GM19099 (cell line): ENCODE data around the gene HBM.

Experiments
- POLR2A ChIP-seq: IDR thresholded peaks from 3 replicates; pipeline ENCODE4 v1.6.1; 2011; ENCODE audit warnings: low read depth; ENCODE audit not compliant: insufficient read length; ENCODE audit errors: extremely low read depth

The HBM gene

DNA sequence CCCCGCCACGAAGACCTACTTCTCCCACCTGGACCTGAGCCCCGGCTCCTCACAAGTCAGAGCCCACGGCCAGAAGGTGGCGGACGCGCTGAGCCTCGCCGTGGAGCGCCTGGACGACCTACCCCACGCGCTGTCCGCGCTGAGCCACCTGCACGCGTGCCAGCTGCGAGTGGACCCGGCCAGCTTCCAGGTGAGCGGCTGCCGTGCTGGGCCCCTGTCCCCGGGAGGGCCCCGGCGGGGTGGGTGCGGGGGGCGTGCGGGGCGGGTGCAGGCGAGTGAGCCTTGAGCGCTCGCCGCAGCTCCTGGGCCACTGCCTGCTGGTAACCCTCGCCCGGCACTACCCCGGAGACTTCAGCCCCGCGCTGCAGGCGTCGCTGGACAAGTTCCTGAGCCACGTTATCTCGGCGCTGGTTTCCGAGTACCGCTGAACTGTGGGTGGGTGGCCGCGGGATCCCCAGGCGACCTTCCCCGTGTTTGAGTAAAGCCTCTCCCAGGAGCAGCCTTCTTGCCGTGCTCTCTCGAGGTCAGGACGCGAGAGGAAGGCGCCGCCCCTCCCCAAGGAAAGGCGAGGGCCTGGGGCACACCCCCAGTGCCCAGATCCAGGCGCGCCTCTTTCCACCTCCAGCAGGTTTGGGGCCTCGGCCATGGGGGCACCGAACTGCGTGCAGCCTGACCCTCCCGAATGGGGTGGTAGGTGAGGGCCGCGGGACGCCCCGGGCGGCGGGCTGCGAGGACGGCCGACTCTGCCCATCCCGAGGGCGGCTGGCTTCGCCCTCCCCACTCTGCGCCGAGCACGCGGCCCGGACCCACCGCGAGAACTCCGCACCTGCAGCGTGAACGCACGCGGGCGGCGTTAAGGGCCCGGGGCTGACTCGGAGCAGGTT is 15.1 kb downstream of the HBM start:
- TF ChIP-seq POLR2A: no peak

- TF ChIP-seq POLR2A: no peak
Measured at GRCh38 chr16:181565-182021, 15.8 kb downstream of the HBM start.

GRCh38 chr16:183005-183404 is 17.2 kb downstream of the HBM start:
- no peak for TF ChIP-seq POLR2A

- no peak for TF ChIP-seq POLR2A
Measured at GRCh38 chr16:185213-185612, 19.4 kb downstream of the HBM start.

DNA sequence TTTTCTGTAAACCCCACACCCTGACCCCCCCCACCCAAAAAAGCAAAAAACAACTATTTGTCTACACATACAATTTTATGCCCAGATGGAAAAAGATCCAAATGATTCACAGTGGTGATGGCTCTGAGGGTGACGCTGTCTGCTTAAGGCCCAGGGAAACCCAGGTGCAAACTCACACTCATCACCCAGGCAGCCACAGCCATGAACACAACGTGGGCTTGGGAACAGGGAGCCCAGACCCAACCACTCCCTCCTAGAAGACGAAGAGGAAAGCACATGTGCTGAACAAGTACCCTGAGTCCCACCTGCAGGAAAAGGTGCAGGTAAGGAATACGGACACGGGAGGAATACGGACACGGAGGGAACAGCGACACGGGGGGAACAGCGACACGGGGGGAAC is 19.9 kb downstream of the HBM start:
- no peak for TF ChIP-seq POLR2A

DNA sequence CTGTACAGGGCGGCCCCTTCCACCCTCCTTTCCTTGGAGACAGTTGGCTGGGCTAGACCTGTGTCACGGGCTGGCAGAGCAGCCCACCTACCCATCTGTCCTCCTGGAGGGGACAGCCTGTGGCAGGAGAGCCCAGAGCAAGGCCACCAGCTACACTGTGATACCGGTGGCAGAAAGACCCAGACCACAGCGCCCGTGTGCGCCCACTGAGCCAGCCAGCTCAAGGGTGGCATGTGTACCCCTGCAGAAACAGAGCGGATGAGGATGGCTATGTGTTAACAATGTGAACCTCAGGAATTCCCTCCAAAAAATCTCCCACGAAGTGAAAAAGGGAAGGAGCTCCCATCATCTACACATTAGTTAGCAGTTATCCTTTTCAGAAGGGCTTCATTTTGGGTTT is 21.6 kb downstream of the HBM start:
- no peak for TF ChIP-seq POLR2A

- TF ChIP-seq POLR2A: no peak
Measured at GRCh38 chr16:188674-189073, 22.9 kb downstream of the HBM start.

DNA sequence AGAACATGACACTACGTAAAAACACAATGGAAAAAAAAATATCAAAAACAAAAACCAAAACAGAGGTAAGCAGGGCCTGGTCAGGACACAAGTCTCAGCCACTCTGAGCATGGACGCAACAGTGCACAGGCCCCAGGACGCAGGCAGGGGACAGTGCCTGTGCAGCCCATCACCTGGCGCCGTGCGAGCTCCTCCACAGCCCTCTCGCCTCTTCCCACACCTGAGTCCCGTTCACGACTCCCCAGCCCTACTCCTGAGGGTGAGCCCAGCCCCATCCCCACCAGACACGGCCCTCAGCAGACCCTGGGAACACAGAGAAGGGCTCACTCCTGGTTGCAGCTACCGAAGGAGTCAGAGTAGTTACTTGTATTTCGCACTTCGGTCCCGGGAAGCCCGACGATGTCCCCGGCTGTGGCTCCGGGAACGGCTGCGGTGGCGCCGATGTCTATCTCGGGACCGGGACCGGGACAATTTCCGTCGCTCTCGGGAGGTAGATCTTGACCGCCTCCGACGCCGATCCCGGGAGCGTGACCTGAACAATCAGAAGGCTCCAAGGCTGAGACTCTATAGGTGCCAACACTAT is 23.9 kb downstream of the HBM start:
- no peak for TF ChIP-seq POLR2A

GRCh38 chr16:191831-192230 is 26.1 kb downstream of the HBM start:
- TF ChIP-seq POLR2A: no peak

- TF ChIP-seq POLR2A: no peak
Measured at GRCh38 chr16:192686-193085, 26.9 kb downstream of the HBM start.

GRCh38 chr16:193441-193840 is 27.7 kb downstream of the HBM start:
- no peak for TF ChIP-seq POLR2A

- no peak for TF ChIP-seq POLR2A
Measured at GRCh38 chr16:194516-194915, 28.7 kb downstream of the HBM start.

DNA sequence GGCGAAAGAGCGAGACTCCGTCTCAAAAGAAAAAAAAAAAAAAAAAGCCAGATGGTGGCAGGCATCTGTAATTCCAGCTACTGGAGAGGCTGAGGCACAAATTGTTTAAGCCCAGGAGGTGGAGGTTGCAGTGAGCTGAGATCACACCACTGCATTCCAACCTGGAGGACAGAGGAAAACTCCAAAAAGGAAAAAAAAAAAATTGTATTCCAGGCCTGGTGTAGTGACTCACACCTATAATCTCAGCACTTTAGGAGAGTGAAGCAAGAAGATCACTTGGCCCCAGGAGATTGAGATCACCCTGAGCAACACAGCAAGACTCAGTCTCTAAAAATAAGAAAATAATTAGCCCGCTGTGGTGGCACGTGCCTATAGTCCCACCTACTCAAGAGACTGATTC is 34.6 kb downstream of the HBM start:
- TF ChIP-seq POLR2A: no peak

- no peak for TF ChIP-seq POLR2A
Measured at GRCh38 chr16:203246-203645, 37.5 kb downstream of the HBM start.

GRCh38 chr16:212999-213398 is 47.2 kb downstream of the HBM start:
- no peak for TF ChIP-seq POLR2A
